Progenitor cell of endocrine pancreas (in vitro differentiated cells): ENCODE data around the gene DDX54. TPM values are rescaled to one million over a fixed set of nuclear protein-coding genes. Genes with fewer than 3 reads are reported as not detected.
A peak's percentile ranks its signal among the peaks of the same experiment; 100 is the strongest.

Experiments
- DNase-seq: peaks from one replicate; pipeline ENCODE4 v3.0.0; 2021; ENCODE audit warnings: low spot score; ENCODE audit not compliant: unreplicated experiment
- H3K27ac Mint-ChIP-seq: 2 replicates; pipeline ENCODE4 v1.8.0; 2021; ENCODE audit warnings: mild to moderate bottlenecking, moderate library complexity, mixed read lengths
- H3K27me3 Mint-ChIP-seq: 2 replicates; pipeline ENCODE4 v1.8.0; 2021; ENCODE audit warnings: mixed read lengths
- H3K36me3 Mint-ChIP-seq: 2 replicates; pipeline ENCODE4 v1.8.0; 2022; ENCODE audit warnings: mixed read lengths; ENCODE audit not compliant: insufficient read depth
- H3K4me1 Mint-ChIP-seq: 2 replicates; pipeline ENCODE4 v1.8.0; 2021; ENCODE audit warnings: low read depth, mixed read lengths
- H3K4me3 Mint-ChIP-seq: 2 replicates; pipeline ENCODE4 v1.8.0; 2021; ENCODE audit warnings: low read depth, mild to moderate bottlenecking, moderate library complexity, mixed read lengths
- H3K9me3 Mint-ChIP-seq: 2 replicates; pipeline ENCODE4 v1.8.0; 2021; ENCODE audit warnings: low read depth, mixed read lengths
- CTCF ChIP-seq: fragments of 200-600 bp; sonication (generic); IDR thresholded peaks from one replicate; pipeline ENCODE4 v1.5.0; 2021; ENCODE audit warnings: antibody characterized with exemption, mild to moderate bottlenecking; ENCODE audit not compliant: unreplicated experiment
- total RNA-seq: library from RNA; stranded (reverse); gene quantifications from 2 replicates; pipeline ENCODE4 v1.2.1, GENCODE V29; 2021

DDX54 gene
- total RNA-seq, 1 donor from 2014 or later = 61.5 TPM

- Mint-ChIP-seq H3K36me3 (peaks cover 3% of the 10 kb centered on the region), H3K4me1 (no peaks in the 10 kb centered on the region), H3K27me3 (no peaks in the 10 kb centered on the region), H3K9me3 (no peaks in the 10 kb centered on the region), H3K27ac (no peak overlapping the region), H3K4me3 (no peak overlapping the region)
- TF ChIP-seq CTCF = no peak
- no peak for DNase-seq
Observed at GRCh38 chr12:113198296-113198695, 13.0 kb upstream of the DDX54 start.

- H3K27ac Mint-ChIP-seq = no peak overlapping the region
- no peak for TF ChIP-seq CTCF
- peaks cover 3% of the 10 kb centered on the region for H3K36me3 Mint-ChIP-seq
- no peak overlapping the region for H3K4me3 Mint-ChIP-seq
- no peaks in the 10 kb centered on the region for H3K9me3 Mint-ChIP-seq
- H3K27me3 Mint-ChIP-seq = no peaks in the 10 kb centered on the region
- no peak for DNase-seq
- H3K4me1 Mint-ChIP-seq = no peaks in the 10 kb centered on the region
Observed at GRCh38 chr12:113197518-113198077, 12.3 kb upstream of the DDX54 start.

GRCh38 chr12:113196990-113197389 lies 11.7 kb upstream of the DDX54 start:
- Mint-ChIP-seq H3K9me3 (no peaks in the 10 kb centered on the region), H3K27ac (no peak overlapping the region), H3K4me3 (no peak overlapping the region), H3K36me3 (peaks cover 3% of the 10 kb centered on the region), H3K27me3 (no peaks in the 10 kb centered on the region), H3K4me1 (no peaks in the 10 kb centered on the region)
- peak; percentile 60 for TF ChIP-seq CTCF
- DNase-seq = no peak

- Mint-ChIP-seq H3K9me3 (no peaks in the 10 kb centered on the region), H3K4me3 (no peak overlapping the region), H3K27me3 (no peaks in the 10 kb centered on the region), H3K4me1 (no peaks in the 10 kb centered on the region), H3K36me3 (peaks cover 3% of the 10 kb centered on the region), H3K27ac (no peak overlapping the region)
- TF ChIP-seq CTCF = no peak
- DNase-seq = no peak
Observed at GRCh38 chr12:113196582-113196981, 11.3 kb upstream of the DDX54 start.

- Mint-ChIP-seq H3K4me1 (no peaks in the 10 kb centered on the region), H3K27me3 (no peaks in the 10 kb centered on the region), H3K4me3 (no peak overlapping the region), H3K36me3 (peaks cover 5% of the 10 kb centered on the region), H3K27ac (no peak overlapping the region), H3K9me3 (no peaks in the 10 kb centered on the region)
- no peak for TF ChIP-seq CTCF
- no peak for DNase-seq
Observed at GRCh38 chr12:113195598-113195997, 10.3 kb upstream of the DDX54 start.
